ENCODE results near the gene MAPK1IP1L. TPM values are rescaled to one million over a fixed set of nuclear protein-coding genes. Genes with fewer than 3 reads are reported as not detected.

MAPK1IP1L gene
- total and polyA plus RNA-seq, 2 of the 8 experiments (the other 6 are each of a cell fraction or from before 2014, with no cell fraction given), result 111 to 228 TPM

DNA sequence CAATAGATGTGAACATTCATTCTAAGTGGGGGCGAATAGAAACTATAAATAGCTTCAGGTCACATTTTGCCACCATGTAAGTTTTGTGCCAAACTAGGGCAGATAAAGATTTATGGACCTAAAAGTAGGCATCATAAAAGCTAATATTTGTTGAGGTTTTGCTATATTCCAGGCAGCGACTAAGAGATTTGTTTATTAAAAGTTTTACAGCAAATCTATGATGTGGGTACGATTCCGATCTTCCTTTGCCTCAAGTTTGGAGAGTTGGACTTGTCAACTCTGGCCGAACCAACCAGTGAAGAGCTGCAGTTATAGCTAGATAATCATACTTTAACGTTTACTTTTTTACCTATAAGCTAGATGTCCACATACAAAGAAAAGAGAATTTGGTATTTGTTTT lies 1.6 kb downstream of the MAPK1IP1L start:
- H2BK15ac ChIP-seq (ENCODE audit: low read length), result no peak overlapping the region
- H3K9ac ChIP-seq (replicated peaks in 1 of 4; ENCODE audit: extremely low read depth in 1 of 4, low read depth in 3 of 4, low read length in 3 of 4), result peak overlapping the region in 2 of 4 experiments; percentile 99 to 100; a peak in 3 of 7 replicates
- H3K36me3 ChIP-seq (ENCODE audit: control insufficient read depth in 2 of 4, insufficient read depth in 4 of 4, low read length in 3 of 4), result peaks cover 0 to 18% (median 0%) of the 10 kb centered on the region in 4 experiments; a peak in 1 of 8 replicates
- peaks cover 2 to 4% of the 10 kb centered on the region in 2 experiments for H4K20me1 ChIP-seq (replicated peaks in 1 of 2; ENCODE audit: control insufficient read depth in 1 of 2, insufficient read depth in 2 of 2, low read length in 2 of 2)
- peaks cover 4% of the 10 kb centered on the region; the same call in 1 of the 2 replicates for H3K23me2 ChIP-seq (ENCODE audit: low read depth, low read length)
- peak overlapping the region; percentile 99 for H3K27ac ChIP-seq (ENCODE audit: low read depth, low read length)
- WGBS, 2 experiments (ENCODE audit: extremely low coverage in 1 of 2, insufficient coverage in 1 of 2, insufficient read length in 1 of 2, insufficient replicate concordance in 2 of 2, low coverage in 1 of 2, low lambda C conversion rate in 2 of 2, missing lambda C conversion rate in 1 of 2), result 85% methylated on average over 6 of the region's 6 CpGs; no CpG with 5 or more reads in 1 of the 2 experiments
- CTCF ChIA-PET (ENCODE audit: partially characterized antibody), result interaction anchor here (0.8 to 2.5 kb wide), 3 partner anchors 8 to 15 kb away, joined by 3 to 8 read pairs (median 6); no protein-coding TSS in a partner anchor
- H3K4ac ChIP-seq (replicated peaks; ENCODE audit: insufficient read length, low read depth, low read length), result no peak overlapping the region
- peak overlapping the region; percentile 84 to 91 for H3K4me2 ChIP-seq (ENCODE audit: insufficient read depth in 1 of 2, low read depth in 2 of 2, low read length in 2 of 2)
- peaks cover 0 to 2% (median 0%) of the 10 kb centered on the region in 4 experiments; a peak in 5 of 7 replicates for H3K4me1 ChIP-seq (replicated peaks in 1 of 4; ENCODE audit: control insufficient read depth in 3 of 4, insufficient read depth in 4 of 4, low read length in 3 of 4)
- FAIRE-seq (no peak), DNase-seq (ENCODE audit: low read depth in 1 of 2, low spot score in 2 of 2) (no peak)
- POLR2A ChIA-PET (ENCODE audit: partially characterized antibody), result interaction anchor here (1.0 to 6.7 kb wide), 11 partner anchors 7 to 565 kb away, joined by 3 to 101 read pairs (median 6); partner anchors contain the start of genes DLGAP5, SOCS4 and WDHD1
- no peak overlapping the region for H2BK120ac ChIP-seq (replicated peaks; ENCODE audit: low read depth, low read length)
- H3K79me2 ChIP-seq (ENCODE audit: control insufficient read depth in 1 of 2, insufficient read depth in 2 of 2, low read length in 2 of 2), result peaks cover 20 to 59% of the 10 kb centered on the region in 2 experiments
- H3K79me1 ChIP-seq (ENCODE audit: low read depth, low read length), result peaks cover 2% of the 10 kb centered on the region; the same call in 1 of the 2 replicates
- H3K23ac ChIP-seq (ENCODE audit: insufficient read length), result no peak overlapping the region
- H2BK12ac ChIP-seq (ENCODE audit: low read depth, low read length), result peak overlapping the region; percentile 33; the same call in 1 of the 2 replicates
- H2BK20ac ChIP-seq (ENCODE audit: low read length), result no peak overlapping the region
- no peak overlapping the region for H3K56ac ChIP-seq (replicated peaks; ENCODE audit: insufficient read length, low read depth, low read length)
- no peaks in the 10 kb centered on the region for H3K9me3 ChIP-seq (ENCODE audit: insufficient read depth in 2 of 2, low read depth in 1 of 2, low read length in 1 of 2)
- no peaks in the 10 kb centered on the region for H3K27me3 ChIP-seq (replicated peaks in 1 of 4; ENCODE audit: control insufficient read depth in 3 of 4, extremely low read depth in 1 of 4, insufficient read depth in 3 of 4, low read length in 3 of 4)
- no peak overlapping the region for H4K8ac ChIP-seq (ENCODE audit: extremely low read depth, insufficient read depth, low read length)
- H3K4me3 ChIP-seq (ENCODE audit: extremely low read depth in 1 of 4, insufficient read depth in 2 of 4, low read depth in 3 of 4, low read length in 4 of 4), result peak overlapping the region; percentile 11 to 97 (median 84); a peak in 7 of 8 replicates
- H4K91ac ChIP-seq (replicated peaks; ENCODE audit: insufficient read length, low read length), result no peak overlapping the region
- no peak overlapping the region for H2BK5ac ChIP-seq (ENCODE audit: low read depth, low read length)
- H2AK5ac ChIP-seq (ENCODE audit: low read depth, low read length), result peak overlapping the region; percentile 28; the same call in 1 of the 2 replicates
- no peak overlapping the region for H3K14ac ChIP-seq (ENCODE audit: insufficient read length)
- no peak overlapping the region for H2AFZ ChIP-seq (ENCODE audit: low read length)
- H3K18ac ChIP-seq (ENCODE audit: extremely low read depth, low read length), result no peak overlapping the region
- no peak overlapping the region for H4K5ac ChIP-seq (ENCODE audit: insufficient read length, low read depth, low read length)
- no peak; a peak in 1 of 3 replicates for TF ChIP-seq POLR2A (IDR thresholded peaks at IDR 0.05; ENCODE audit: control extremely low read depth in 1 of 2, low read depth in 2 of 2, low read length in 2 of 2)
- TF ChIP-seq SP2 (IDR thresholded peaks at IDR 0.05; ENCODE audit: low read length), result no peak
- no peak for TF ChIP-seq TAF1 (IDR thresholded peaks at IDR 0.05; ENCODE audit: low read depth, low read length)
- TF ChIP-seq JUND (IDR thresholded peaks at IDR 0.05; ENCODE audit: low read length), result no peak
- TF ChIP-seq, protein P1, sequence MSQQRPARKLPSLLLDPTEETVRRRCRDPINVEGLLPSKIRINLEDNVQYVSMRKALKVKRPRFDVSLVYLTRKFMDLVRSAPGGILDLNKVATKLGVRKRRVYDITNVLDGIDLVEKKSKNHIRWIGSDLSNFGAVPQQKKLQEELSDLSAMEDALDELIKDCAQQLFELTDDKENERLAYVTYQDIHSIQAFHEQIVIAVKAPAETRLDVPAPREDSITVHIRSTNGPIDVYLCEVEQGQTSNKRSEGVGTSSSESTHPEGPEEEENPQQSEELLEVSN (IDR thresholded peaks at IDR 0.05), result no peak
- no peak for TF ChIP-seq CTBP2 (IDR thresholded peaks at IDR 0.05; ENCODE audit: borderline replicate concordance, insufficient read depth, insufficient read length, low read length)
- TF ChIP-seq CBX8 (IDR thresholded peaks at IDR 0.05; ENCODE audit: borderline replicate concordance, low read depth, low read length), result no peak
- TF ChIP-seq RBBP5 (IDR thresholded peaks at IDR 0.05; ENCODE audit: borderline replicate concordance, low read depth, low read length), result no peak
- no peak for TF ChIP-seq SRF (IDR thresholded peaks at IDR 0.05; ENCODE audit: low read depth, low read length)
- TF ChIP-seq SIN3A (conservative IDR thresholded peaks at IDR 0.05 in 1 of 2, IDR thresholded peaks at IDR 0.05 in 1 of 2; ENCODE audit: low read depth in 1 of 2, low read length in 2 of 2), result no peak
- no peak for TF ChIP-seq NRF1 (IDR thresholded peaks at IDR 0.05; ENCODE audit: low read depth, low read length)

Measured in H1 (cell line).